ENCODE measurements around the gene NPC1. TPM values are rescaled to one million over a fixed set of nuclear protein-coding genes. Genes with fewer than 3 reads are reported as not detected.

The NPC1 gene
- total RNA-seq: 86.9 TPM
- polyA plus RNA-seq: 10 to 100 TPM; 17.4 to 24.3 (median 20.4) TPM

DNA sequence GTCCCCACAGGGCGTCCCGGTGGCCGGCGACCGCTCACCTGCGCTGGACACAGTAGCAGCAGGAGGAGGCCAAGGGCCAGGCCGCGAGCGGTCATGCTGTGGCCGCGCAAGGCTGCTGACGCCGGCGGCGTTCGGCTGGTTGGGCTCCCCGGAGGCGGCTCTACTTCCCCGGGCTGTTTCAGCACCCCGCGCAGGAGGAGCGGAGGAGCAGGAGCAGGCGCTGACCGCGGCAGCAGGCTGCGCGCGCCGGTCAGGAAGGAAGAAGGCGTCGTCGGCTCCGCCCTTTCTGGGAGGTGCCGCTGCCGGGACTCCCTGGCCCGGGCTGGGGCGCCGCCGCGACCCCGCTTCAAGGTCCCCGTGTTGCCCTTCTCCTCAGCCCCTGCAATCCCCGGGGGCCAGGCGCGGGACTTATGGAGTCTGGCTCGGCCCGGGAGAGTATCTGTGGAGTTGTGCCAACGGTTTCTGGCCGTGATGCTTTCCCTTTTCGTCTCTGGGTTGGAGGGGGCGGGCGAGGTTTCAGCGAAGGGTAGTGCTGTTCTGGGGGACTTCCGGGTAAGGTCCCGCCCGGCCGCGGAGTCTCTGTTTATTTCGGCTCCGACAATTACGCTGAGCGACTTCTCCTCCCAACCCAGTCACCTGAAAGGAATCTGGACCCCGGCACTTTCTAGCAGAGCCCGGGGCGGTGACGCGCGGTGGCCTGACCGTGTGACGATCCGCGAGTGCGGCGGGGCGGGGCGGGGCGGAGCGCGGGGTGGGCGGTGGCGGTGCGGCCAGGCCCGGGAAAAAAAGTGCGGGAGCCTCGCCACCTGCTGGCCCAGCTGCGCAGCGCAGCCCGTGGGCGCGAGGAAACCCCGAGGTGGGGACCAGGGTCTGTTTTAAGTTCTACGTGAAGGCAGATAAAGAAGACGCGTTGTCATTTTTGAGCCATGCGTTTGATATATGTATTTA, at the start of gene NPC1:
Gene NPC1 (minus strand): TSS at position 258 of the 948 bp plus-strand sequence. CDS start 163 bp downstream, at position 95.
- H3K9me3 Mint-ChIP-seq: peaks cover 0 to 1% (median 0%) of the 10 kb centered on the region in 7 donors
- peaks cover 14% of the 10 kb centered on the region for H3K27me3 Mint-ChIP-seq

DNA sequence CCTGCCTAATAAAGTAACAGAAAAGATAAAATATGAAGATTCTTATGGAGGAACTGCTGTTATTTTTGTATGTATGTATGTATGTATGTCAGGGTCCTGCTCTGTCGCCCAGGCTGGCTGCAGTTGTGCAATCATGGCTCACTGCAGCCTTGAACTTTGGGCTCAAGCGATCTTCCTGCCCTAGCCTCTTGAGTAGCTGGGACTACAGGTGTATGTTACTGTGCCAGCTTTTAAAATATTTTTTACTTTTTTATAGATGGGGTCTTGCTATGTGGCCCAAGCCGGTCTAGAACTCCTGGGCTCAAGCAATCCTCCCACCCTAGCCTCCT, 49.7 kb upstream of the NPC1 start:
- H3K4me3 ChIP-seq (ENCODE audit: low read depth, low read length): no peak overlapping the region
- H3K4me1 Mint-ChIP-seq: peaks cover 0 to 2% (median 0%) of the 10 kb centered on the region in 4 donors
- no peaks in the 10 kb centered on the region for H3K9me3 ChIP-seq (ENCODE audit: control insufficient read depth in 2 of 2, low read length in 2 of 2)
- peaks cover 0 to 3% (median 0%) of the 10 kb centered on the region in 7 donors for H3K9me3 Mint-ChIP-seq
- no peaks in the 10 kb centered on the region for H3K27me3 ChIP-seq (ENCODE audit: control insufficient read depth, insufficient read depth, low read length)
- no peaks in the 10 kb centered on the region for H3K36me3 Mint-ChIP-seq
- DNase-seq: no peak
- no peak for ATAC-seq (ENCODE audit: low read depth in 2 of 2)
- H3K4me3 Mint-ChIP-seq: no peak overlapping the region
- peaks cover 31% of the 10 kb centered on the region for H3K27me3 Mint-ChIP-seq
- no peaks in the 10 kb centered on the region for H3K36me3 ChIP-seq (ENCODE audit: control insufficient read depth, insufficient read depth, low read length)
- H3K4me1 ChIP-seq (ENCODE audit: control insufficient read depth, insufficient read depth, low read length, poor library complexity, severe bottlenecking): no peaks in the 10 kb centered on the region
- H3K27ac Mint-ChIP-seq: no peak overlapping the region
- H3K27ac ChIP-seq (ENCODE audit: insufficient read depth, low read length, poor library complexity, severe bottlenecking): no peak overlapping the region

More for the DNA sequence above, at the start of gene NPC1:
- Mint-ChIP-seq H3K4me1 (peaks cover 28 to 46% (median 36%) of the 10 kb centered on the region in 4 donors), H3K4me3 (peak within 1 kb of the TSS; percentile 95 to 100 (median 97)), H3K36me3 (peaks cover 5% of the 10 kb centered on the region), H3K27ac (peak within 1 kb of the TSS; percentile 91 to 98 (median 94))
- ATAC-seq (ENCODE audit: low read depth in 2 of 2) (peak; percentile 90 to 91), DNase-seq (peak; percentile 89 to 94 (median 94))
- H3K27me3 ChIP-seq (ENCODE audit: control insufficient read depth, insufficient read depth, low read length): no peaks in the 10 kb centered on the region
- peak within 1 kb of the TSS; percentile 98 for H3K4me3 ChIP-seq (ENCODE audit: low read depth, low read length)
- peaks cover 3% of the 10 kb centered on the region for H3K36me3 ChIP-seq (ENCODE audit: control insufficient read depth, insufficient read depth, low read length)
- no peaks in the 10 kb centered on the region for H3K9me3 ChIP-seq (ENCODE audit: control insufficient read depth in 2 of 2, low read length in 2 of 2)
- H3K27ac ChIP-seq (ENCODE audit: insufficient read depth, low read length, poor library complexity, severe bottlenecking): peak within 1 kb of the TSS; percentile 99
- peaks cover 33% of the 10 kb centered on the region for H3K4me1 ChIP-seq (ENCODE audit: control insufficient read depth, insufficient read depth, low read length, poor library complexity, severe bottlenecking)

DNA sequence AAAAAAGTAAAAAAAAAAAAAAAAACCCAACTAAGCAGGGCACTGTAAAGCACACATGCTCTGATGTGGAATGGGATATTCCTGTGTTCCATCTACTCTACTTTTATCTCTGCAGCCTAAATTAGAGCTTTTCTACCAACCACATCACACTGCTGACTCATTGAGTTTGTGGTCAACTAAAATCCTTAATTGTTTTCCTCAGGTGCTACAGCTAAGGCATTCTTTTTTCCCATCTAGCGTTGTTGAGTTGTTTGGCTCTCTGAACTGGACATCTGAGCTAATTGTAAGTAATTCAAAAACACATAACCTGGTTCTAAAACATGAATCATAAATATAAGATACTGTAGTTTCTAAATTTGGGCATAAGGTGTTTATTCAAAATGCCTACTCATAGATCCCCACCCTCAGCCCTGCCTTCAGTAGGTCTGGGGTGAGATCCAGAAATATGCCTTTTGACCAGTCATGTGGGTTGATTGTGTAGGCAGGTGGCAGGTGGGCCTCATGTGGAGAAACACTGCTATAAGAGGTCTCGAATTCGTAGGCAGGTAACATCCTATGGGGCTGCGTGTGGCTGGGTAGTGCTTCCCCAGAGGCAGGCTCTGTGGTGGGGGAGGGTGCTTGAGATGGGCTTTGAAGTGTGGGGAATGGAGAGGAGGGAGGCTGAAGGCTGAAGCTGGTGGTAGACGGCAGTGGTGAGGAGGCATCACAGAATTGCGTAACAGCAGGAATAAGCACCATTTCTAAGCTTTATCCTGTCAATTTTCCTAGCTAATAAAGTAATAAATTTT, 49.2 kb upstream of the NPC1 start:
- no peaks in the 10 kb centered on the region for H3K9me3 ChIP-seq (ENCODE audit: control insufficient read depth in 2 of 2, low read length in 2 of 2)
- H3K4me1 ChIP-seq (ENCODE audit: control insufficient read depth, insufficient read depth, low read length, poor library complexity, severe bottlenecking): no peaks in the 10 kb centered on the region
- H3K36me3 ChIP-seq (ENCODE audit: control insufficient read depth, insufficient read depth, low read length): no peaks in the 10 kb centered on the region
- Mint-ChIP-seq H3K4me3 (no peak overlapping the region), H3K36me3 (no peaks in the 10 kb centered on the region), H3K27ac (peak overlapping the region in 1 of 3 donors; percentile 33), H3K27me3 (peaks cover 31% of the 10 kb centered on the region), H3K9me3 (peaks cover 0 to 3% (median 0%) of the 10 kb centered on the region in 7 donors), H3K4me1 (peaks cover 0 to 2% (median 0%) of the 10 kb centered on the region in 4 donors)
- no peak overlapping the region for H3K27ac ChIP-seq (ENCODE audit: insufficient read depth, low read length, poor library complexity, severe bottlenecking)
- no peak for ATAC-seq (ENCODE audit: low read depth in 2 of 2)
- H3K4me3 ChIP-seq (ENCODE audit: low read depth, low read length): no peak overlapping the region
- DNase-seq: no peak
- H3K27me3 ChIP-seq (ENCODE audit: control insufficient read depth, insufficient read depth, low read length): no peaks in the 10 kb centered on the region

DNA sequence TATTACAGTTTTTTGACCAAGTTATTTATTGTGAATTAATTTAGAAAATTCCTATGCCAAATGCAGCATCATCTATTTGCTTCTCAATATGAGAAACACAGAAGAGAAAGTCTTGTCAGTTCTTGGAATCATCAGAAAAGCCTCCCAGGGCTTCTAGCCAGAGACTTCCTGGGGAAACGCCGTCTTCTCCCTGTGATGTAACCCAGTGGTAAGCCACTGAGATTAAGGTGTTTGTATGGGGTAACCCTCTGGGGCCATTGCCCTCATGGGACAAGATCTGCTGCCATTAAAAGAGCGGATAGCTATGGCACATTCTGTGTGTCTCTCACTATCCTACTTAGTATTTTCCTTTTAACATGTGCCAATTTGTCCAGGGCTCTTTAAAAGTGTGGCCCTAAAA, 48.4 kb upstream of the NPC1 start:
- H3K4me1 Mint-ChIP-seq: peaks cover 0 to 2% (median 0%) of the 10 kb centered on the region in 4 donors
- no peak overlapping the region for H3K27ac ChIP-seq (ENCODE audit: insufficient read depth, low read length, poor library complexity, severe bottlenecking)
- no peak for ATAC-seq (ENCODE audit: low read depth in 2 of 2)

DNA sequence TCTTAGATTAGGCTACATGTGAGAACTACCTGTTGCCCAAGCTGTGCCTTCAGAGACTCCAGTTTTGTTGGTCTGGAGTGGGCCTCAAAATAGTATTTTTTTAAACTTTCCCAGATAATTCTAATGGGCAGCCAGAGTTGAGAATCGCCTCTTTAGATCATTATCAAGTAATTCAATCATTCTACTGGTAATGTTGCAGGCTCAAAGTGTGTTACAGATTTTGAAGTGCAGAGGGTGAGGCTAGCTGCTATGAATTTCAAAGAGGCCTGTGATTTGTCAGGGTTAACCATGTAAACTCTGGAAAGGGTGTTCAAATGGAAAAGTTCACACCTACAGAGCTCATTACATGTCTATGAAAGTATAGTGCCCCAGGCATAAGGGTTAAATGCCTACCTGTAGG, 46.3 kb upstream of the NPC1 start:
- Histone ChIP-seq H3K4me3 (ENCODE audit: low read depth, low read length) (no peak overlapping the region), H3K4me1 (ENCODE audit: control insufficient read depth, insufficient read depth, low read length, poor library complexity, severe bottlenecking) (no peaks in the 10 kb centered on the region), H3K9me3 (ENCODE audit: control insufficient read depth in 2 of 2, low read length in 2 of 2) (no peaks in the 10 kb centered on the region), H3K36me3 (ENCODE audit: control insufficient read depth, insufficient read depth, low read length) (no peaks in the 10 kb centered on the region), H3K27ac (ENCODE audit: insufficient read depth, low read length, poor library complexity, severe bottlenecking) (no peak overlapping the region), H3K27me3 (ENCODE audit: control insufficient read depth, insufficient read depth, low read length) (no peaks in the 10 kb centered on the region)
- ATAC-seq (ENCODE audit: low read depth in 2 of 2) (no peak), DNase-seq (no peak)
- Mint-ChIP-seq H3K4me1 (peaks cover 0 to 2% (median 0%) of the 10 kb centered on the region in 4 donors), H3K9me3 (no peaks in the 10 kb centered on the region), H3K36me3 (no peaks in the 10 kb centered on the region), H3K27ac (no peak overlapping the region), H3K27me3 (peaks cover 15% of the 10 kb centered on the region), H3K4me3 (no peak overlapping the region)

More for the DNA sequence above, 48.4 kb upstream of the NPC1 start:
- Histone ChIP-seq H3K9me3 (ENCODE audit: control insufficient read depth in 2 of 2, low read length in 2 of 2) (no peaks in the 10 kb centered on the region), H3K4me1 (ENCODE audit: control insufficient read depth, insufficient read depth, low read length, poor library complexity, severe bottlenecking) (no peaks in the 10 kb centered on the region), H3K4me3 (ENCODE audit: low read depth, low read length) (no peak overlapping the region), H3K36me3 (ENCODE audit: control insufficient read depth, insufficient read depth, low read length) (no peaks in the 10 kb centered on the region), H3K27me3 (ENCODE audit: control insufficient read depth, insufficient read depth, low read length) (no peaks in the 10 kb centered on the region)
- H3K27ac Mint-ChIP-seq: no peak overlapping the region
- H3K27me3 Mint-ChIP-seq: peaks cover 29% of the 10 kb centered on the region
- no peak for DNase-seq
- H3K4me3 Mint-ChIP-seq: no peak overlapping the region
- no peaks in the 10 kb centered on the region for H3K36me3 Mint-ChIP-seq
- peaks cover 0 to 3% (median 0%) of the 10 kb centered on the region in 7 donors for H3K9me3 Mint-ChIP-seq

DNA sequence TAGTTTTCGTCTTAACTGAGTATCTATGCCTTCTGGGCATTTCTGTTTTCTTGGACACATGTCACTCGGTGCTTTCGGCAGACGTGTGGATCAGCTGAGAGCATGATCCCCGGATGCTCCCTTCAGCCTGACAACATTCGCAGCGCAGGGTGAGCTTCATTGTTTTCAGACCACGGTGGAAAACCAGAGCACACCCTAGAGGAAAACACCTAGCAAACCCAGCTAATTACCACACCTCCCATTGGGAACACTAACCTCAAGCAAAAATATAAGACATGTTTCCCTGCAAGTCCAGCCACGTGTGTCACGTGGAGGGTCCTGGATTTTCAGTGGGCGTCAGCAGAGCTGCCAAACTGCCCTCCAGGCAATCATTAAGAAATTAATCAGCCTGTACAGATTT, 45.4 kb upstream of the NPC1 start:
- H3K4me1 ChIP-seq (ENCODE audit: control insufficient read depth, insufficient read depth, low read length, poor library complexity, severe bottlenecking): no peaks in the 10 kb centered on the region
- no peak overlapping the region for H3K27ac ChIP-seq (ENCODE audit: insufficient read depth, low read length, poor library complexity, severe bottlenecking)
- no peaks in the 10 kb centered on the region for H3K27me3 ChIP-seq (ENCODE audit: control insufficient read depth, insufficient read depth, low read length)
- no peak overlapping the region for H3K4me3 ChIP-seq (ENCODE audit: low read depth, low read length)
- DNase-seq (no peak), ATAC-seq (ENCODE audit: low read depth in 2 of 2) (no peak)
- no peaks in the 10 kb centered on the region for H3K36me3 Mint-ChIP-seq
- H3K4me3 Mint-ChIP-seq: no peak overlapping the region
- no peaks in the 10 kb centered on the region for H3K36me3 ChIP-seq (ENCODE audit: control insufficient read depth, insufficient read depth, low read length)
- H3K27me3 Mint-ChIP-seq: peaks cover 12% of the 10 kb centered on the region
- H3K27ac Mint-ChIP-seq: no peak overlapping the region
- H3K9me3 ChIP-seq (ENCODE audit: control insufficient read depth in 2 of 2, low read length in 2 of 2): no peaks in the 10 kb centered on the region
- H3K4me1 Mint-ChIP-seq: peaks cover 0 to 2% (median 0%) of the 10 kb centered on the region in 4 donors
- H3K9me3 Mint-ChIP-seq: no peaks in the 10 kb centered on the region

DNA sequence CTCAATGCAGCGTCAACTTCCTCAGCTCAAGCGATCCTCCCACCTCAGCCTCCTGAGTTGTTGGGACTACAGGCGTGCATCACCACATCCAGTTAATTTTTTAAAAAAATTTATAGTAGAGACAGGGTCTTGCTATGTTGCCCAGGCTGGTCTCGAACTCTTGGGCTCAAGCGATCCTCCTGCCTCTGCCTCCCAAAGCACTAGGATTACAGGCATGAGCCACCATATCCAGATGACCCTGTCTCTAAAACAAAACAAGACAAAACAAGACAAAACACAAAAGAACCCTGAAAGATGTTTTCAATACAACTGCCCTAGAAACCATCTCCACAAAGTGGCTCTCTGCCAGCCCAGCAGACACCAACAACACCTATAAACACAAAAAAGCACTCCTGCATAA, 45.0 kb upstream of the NPC1 start:
- no peak overlapping the region for H3K4me3 ChIP-seq (ENCODE audit: low read depth, low read length)
- H3K9me3 Mint-ChIP-seq: no peaks in the 10 kb centered on the region
- H3K4me3 Mint-ChIP-seq: no peak overlapping the region
- H3K36me3 ChIP-seq (ENCODE audit: control insufficient read depth, insufficient read depth, low read length): no peaks in the 10 kb centered on the region
- no peaks in the 10 kb centered on the region for H3K36me3 Mint-ChIP-seq
- no peak overlapping the region for H3K27ac Mint-ChIP-seq
- no peaks in the 10 kb centered on the region for H3K27me3 ChIP-seq (ENCODE audit: control insufficient read depth, insufficient read depth, low read length)
- DNase-seq (no peak), ATAC-seq (ENCODE audit: low read depth in 2 of 2) (no peak)
- H3K4me1 Mint-ChIP-seq: peaks cover 0 to 6% (median 2%) of the 10 kb centered on the region in 4 donors
- no peaks in the 10 kb centered on the region for H3K9me3 ChIP-seq (ENCODE audit: control insufficient read depth in 2 of 2, low read length in 2 of 2)
- no peak overlapping the region for H3K27ac ChIP-seq (ENCODE audit: insufficient read depth, low read length, poor library complexity, severe bottlenecking)
- peaks cover 12% of the 10 kb centered on the region for H3K27me3 Mint-ChIP-seq
- H3K4me1 ChIP-seq (ENCODE audit: control insufficient read depth, insufficient read depth, low read length, poor library complexity, severe bottlenecking): no peaks in the 10 kb centered on the region

Data from CD4-positive, CD25-positive, alpha-beta regulatory T cell (primary cell).